ENCODE data around the gene CYS1.

Gene CYS1

GRCh38 chr2:10091182-10091888 is 11.1 kb upstream of the CYS1 start:
- FAIRE-seq: no peak

GRCh38 chr2:10089565-10090190 is 9.5 kb upstream of the CYS1 start:
- FAIRE-seq: no peak

- no peak for FAIRE-seq
Measured at GRCh38 chr2:10087360-10087759, 7.1 kb upstream of the CYS1 start.

GRCh38 chr2:10086950-10087349 is 6.7 kb upstream of the CYS1 start:
- FAIRE-seq: no peak

- no peak for FAIRE-seq
Measured at GRCh38 chr2:10085668-10086059, 5.5 kb upstream of the CYS1 start.

- no peak for FAIRE-seq
Measured at GRCh38 chr2:10085043-10085667, 4.9 kb upstream of the CYS1 start.

GRCh38 chr2:10084223-10084865 is 4.1 kb upstream of the CYS1 start:
- FAIRE-seq: no peak

- no peak for FAIRE-seq
Measured at GRCh38 chr2:10083692-10084211, 3.5 kb upstream of the CYS1 start.

- FAIRE-seq: no peak
Measured at GRCh38 chr2:10083046-10083445, 2.8 kb upstream of the CYS1 start.

GRCh38 chr2:10080536-10081304 is 509 bp upstream of the CYS1 start:
- FAIRE-seq: no peak

GRCh38 chr2:10079266-10079869 is 843 bp downstream of the CYS1 start:
- no peak for FAIRE-seq

- FAIRE-seq: no peak
Measured at GRCh38 chr2:10078704-10079265, 1.4 kb downstream of the CYS1 start.

- no peak for FAIRE-seq
Measured at GRCh38 chr2:10078001-10078400, 2.2 kb downstream of the CYS1 start.

GRCh38 chr2:10076988-10077527 is 3.2 kb downstream of the CYS1 start:
- FAIRE-seq: no peak

GRCh38 chr2:10076511-10076910 is 3.7 kb downstream of the CYS1 start:
- FAIRE-seq: no peak

- no peak for FAIRE-seq
Measured at GRCh38 chr2:10075571-10076209, 4.5 kb downstream of the CYS1 start.

GRCh38 chr2:10075101-10075500 is 5.1 kb downstream of the CYS1 start:
- FAIRE-seq: no peak

GRCh38 chr2:10073706-10074105 is 6.5 kb downstream of the CYS1 start:
- FAIRE-seq: no peak

- FAIRE-seq: peak; percentile 89
Measured at GRCh38 chr2:10072656-10073480, 7.3 kb downstream of the CYS1 start.

- FAIRE-seq: no peak
Measured at GRCh38 chr2:10071595-10071994, 8.6 kb downstream of the CYS1 start.
